Measurements from ENCODE around the gene KCNK1. TPM values are rescaled to one million over a fixed set of nuclear protein-coding genes. Genes with fewer than 3 reads are reported as not detected.

The KCNK1 gene
- total and polyA plus RNA-seq, 2 of the 4 experiments (the other 2 are of a cell fraction): 0.90 to 1.6 TPM

DNA sequence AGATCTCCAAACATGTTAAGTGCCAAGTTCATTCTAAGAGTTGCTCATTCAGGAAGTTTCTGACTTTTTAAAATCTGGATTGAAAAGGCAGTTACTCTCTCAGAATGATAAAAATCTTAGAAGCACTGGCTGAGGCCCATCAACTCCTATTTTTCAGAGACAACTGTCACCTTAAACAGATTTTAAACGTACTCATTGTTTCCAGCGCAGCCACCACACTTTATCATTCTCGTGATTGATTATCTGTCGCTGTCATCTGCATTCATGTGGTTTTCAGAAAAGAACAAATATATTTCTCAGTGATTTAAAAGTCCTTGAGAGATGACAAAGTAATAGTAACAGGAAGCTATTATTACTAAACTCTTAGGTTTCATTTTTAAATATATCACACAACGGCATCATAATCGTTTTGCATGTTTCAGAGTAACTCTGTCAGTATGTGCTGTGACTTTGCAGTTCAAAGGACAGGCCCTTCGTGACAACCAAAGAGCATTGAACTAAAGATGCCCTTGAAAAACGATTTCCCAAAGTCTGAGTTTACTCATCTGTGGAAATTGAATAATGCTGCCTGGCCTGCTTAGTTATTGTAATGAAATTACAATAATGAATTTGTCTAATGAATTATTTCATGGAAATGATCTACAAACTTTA is 14.9 kb upstream of the KCNK1 start:
- Histone ChIP-seq H2AFZ (replicated peaks; ENCODE audit: low read length, poor library complexity) (no peak overlapping the region), H3K14ac (replicated peaks; ENCODE audit: low read depth, low read length) (no peak overlapping the region), H2BK120ac (ENCODE audit: low read depth, low read length) (no peak overlapping the region), H3K9ac (ENCODE audit: low read depth, low read length) (no peak overlapping the region), H3K4me3 (ENCODE audit: insufficient read depth, low read depth, low read length) (no peak overlapping the region), H2BK15ac (ENCODE audit: low read depth, low read length) (no peak overlapping the region), H3K27me3 (ENCODE audit: control insufficient read depth, insufficient read depth, low read length) (no peaks in the 10 kb centered on the region), H3K9me1 (ENCODE audit: insufficient read depth, low read length) (no peaks in the 10 kb centered on the region), H2AK9ac (replicated peaks; ENCODE audit: low read depth, low read length, poor library complexity) (no peak overlapping the region), H2AK5ac (ENCODE audit: low read depth, low read length) (no peak overlapping the region), H3K18ac (ENCODE audit: low read depth, low read length) (no peak overlapping the region), H3K56ac (ENCODE audit: extremely low read depth, insufficient read depth, low read length) (no peak overlapping the region), H2BK20ac (ENCODE audit: low read depth, low read length) (no peak overlapping the region), H3K36me3 (ENCODE audit: control insufficient read depth, insufficient read depth, low read length) (no peaks in the 10 kb centered on the region), H3K4me1 (ENCODE audit: control insufficient read depth, insufficient read depth, low read length) (no peaks in the 10 kb centered on the region), H3K4me2 (ENCODE audit: low read depth, low read length) (no peak overlapping the region), H3K9me3 (ENCODE audit: control insufficient read depth, insufficient read depth, low read length) (peaks cover 10% of the 10 kb centered on the region; the same call in 1 of the 2 replicates), H3K79me1 (ENCODE audit: low read depth in 1 of 2, low read length in 2 of 2) (no peaks in the 10 kb centered on the region), H4K91ac (ENCODE audit: insufficient read depth, low read depth, low read length) (no peak overlapping the region), H4K5ac (ENCODE audit: low read depth, low read length) (no peak overlapping the region), H3K4ac (ENCODE audit: low read depth, low read length) (no peak overlapping the region), H3K27ac (ENCODE audit: insufficient read depth, low read length) (no peak overlapping the region), H4K20me1 (ENCODE audit: insufficient read depth, low read length) (no peaks in the 10 kb centered on the region), H4K8ac (ENCODE audit: low read depth in 2 of 2, low read length in 2 of 2) (no peak overlapping the region), H3K23ac (ENCODE audit: low read depth, low read length) (no peak overlapping the region), H2BK5ac (ENCODE audit: low read depth, low read length, poor library complexity, severe bottlenecking) (no peak overlapping the region)
- ATAC-seq (ENCODE audit: low read depth) (no peak), DNase-seq (no peak)
- no CpG with 5 or more reads among the region's 8 CpGs for WGBS, 2 experiments (ENCODE audit: extremely low coverage in 2 of 2, insufficient read length in 1 of 2)
- POLR2A ChIA-PET (ENCODE audit: unreplicated experiment): no interaction called here
- no peak for TF ChIP-seq USF2 (IDR thresholded peaks at IDR 0.05; ENCODE audit: low read depth, low read length)
- TF ChIP-seq BHLHE40 (IDR thresholded peaks at IDR 0.05; ENCODE audit: low read depth, low read length): no peak
- TF ChIP-seq SMC3 (IDR thresholded peaks at IDR 0.05; ENCODE audit: low read depth, low read length): no peak
- no peak for TF ChIP-seq MAZ (IDR thresholded peaks at IDR 0.05; ENCODE audit: borderline replicate concordance, low read depth, low read length)
- no peak for TF ChIP-seq FOS (IDR thresholded peaks at IDR 0.05; ENCODE audit: low read depth, low read length)
- TF ChIP-seq POLR2A (IDR thresholded peaks at IDR 0.05; ENCODE audit: low read depth, low read length): no peak
- no peak for TF ChIP-seq RAD21 (IDR thresholded peaks at IDR 0.05; ENCODE audit: low read length)
- TF ChIP-seq CHD1 (IDR thresholded peaks at IDR 0.05; ENCODE audit: low read depth, low read length): no peak
- TF ChIP-seq RCOR1 (IDR thresholded peaks at IDR 0.05; ENCODE audit: insufficient replicate concordance, low read length): no peak
- TF ChIP-seq MXI1 (IDR thresholded peaks at IDR 0.05; ENCODE audit: borderline replicate concordance, low read depth, low read length): no peak
- dilution Hi-C loops (cut with HindIII; ENCODE audit: low sequenced_read_pairs, unreplicated experiment) (no loop called here), intact Hi-C loops (cut with micrococcal nuclease) (no loop called here), in situ Hi-C loops (cut with MboI; ENCODE audit: low sequenced_read_pairs) (no loop called here)
- CTCF ChIA-PET: no interaction called here
- no TSS peak for BruUV-seq (replicated peaks)

Data from IMR-90 (cell line).